ENCODE results near the gene PRODH2.

GRCh38 chr19:35757231-35757748, 55.4 kb downstream of the PRODH2 start:
- TF ChIP-seq CTCF (conservative IDR thresholded peaks at IDR 0.05; ENCODE audit: low read depth, low read length) (no peak), EZH2 (IDR thresholded peaks at IDR 0.05; ENCODE audit: borderline replicate concordance, low read depth, low read length, poor library complexity, severe bottlenecking) (no peak)
